ENCODE measurements around the gene PSMD11. TPM values are rescaled to one million over a fixed set of nuclear protein-coding genes. Genes with fewer than 3 reads are reported as not detected.

Gene PSMD11
- total and polyA plus RNA-seq, 2 donors (not counting 3 experiments of a cell fraction or from before 2014, with no cell fraction given): 59.4 to 153 TPM

GRCh38 chr17:32525122-32525521 lies 80.8 kb downstream of the PSMD11 start:
- dilution Hi-C loops (cut with MboI; ENCODE audit: extremely low pct_ligation_motif_present, low sequenced_read_pairs): no loop called here
- no peak overlapping the region for H3K27ac ChIP-seq (ENCODE audit: insufficient read depth, low read depth, low read length)
- TF ChIP-seq GATA2 (IDR thresholded peaks at IDR 0.05; ENCODE audit: insufficient read depth, insufficient read length, low read depth, low read length) (no peak), FOS (IDR thresholded peaks at IDR 0.05; ENCODE audit: borderline replicate concordance, insufficient read depth, low read length) (no peak)
- no TSS peak for BruUV-seq (replicated peaks)
- no peak overlapping the region for H3K4me2 ChIP-seq (ENCODE audit: insufficient read depth, low read length)
- no peaks in the 10 kb centered on the region for H3K27me3 ChIP-seq (ENCODE audit: control insufficient read depth in 2 of 2, insufficient read depth in 2 of 2, low read length in 2 of 2)
- no peak overlapping the region for H3K9ac ChIP-seq (replicated peaks; ENCODE audit: extremely low read depth, insufficient read depth, low read length)
- H3K4me1 ChIP-seq (ENCODE audit: control insufficient read depth, extremely low read depth, insufficient read depth, low read length): peaks cover 8% of the 10 kb centered on the region
- ChIA-PET CTCF (no interaction called here), POLR2A (interaction anchor here (0.7 kb wide), 1 partner anchor 480 kb away, joined by 6 read pairs; no protein-coding TSS in a partner anchor)
- no peak overlapping the region for H2AFZ ChIP-seq (ENCODE audit: low read depth, low read length)
- H4K20me1 ChIP-seq (replicated peaks; ENCODE audit: control insufficient read depth, extremely low read depth, insufficient read depth, low read length): no peaks in the 10 kb centered on the region
- H3K9me3 ChIP-seq (replicated peaks; ENCODE audit: control insufficient read depth, insufficient read depth, low read length): no peaks in the 10 kb centered on the region
- H3K79me2 ChIP-seq (ENCODE audit: control insufficient read depth, insufficient read depth, low read length): no peaks in the 10 kb centered on the region
- DNase-seq (ENCODE audit: low read depth, low spot score): no peak
- no peaks in the 10 kb centered on the region for H3K9me1 ChIP-seq (replicated peaks; ENCODE audit: control insufficient read depth, extremely low read depth, insufficient read depth, low read length)
- no peak overlapping the region for H3K4me3 ChIP-seq (replicated peaks in 1 of 3; ENCODE audit: insufficient read depth in 1 of 3, low read depth in 1 of 3, low read length in 3 of 3)
- no peaks in the 10 kb centered on the region for H3K36me3 ChIP-seq (ENCODE audit: control insufficient read depth in 2 of 2, extremely low read depth in 1 of 2, insufficient read depth in 2 of 2, low read length in 2 of 2)
- FAIRE-seq: no peak
- intact Hi-C loops (cut with micrococcal nuclease): no loop called here

GRCh38 chr17:32527146-32527545 lies 82.8 kb downstream of the PSMD11 start:
- no peak for FAIRE-seq
- no peaks in the 10 kb centered on the region for H3K9me1 ChIP-seq (replicated peaks; ENCODE audit: control insufficient read depth, extremely low read depth, insufficient read depth, low read length)
- H3K36me3 ChIP-seq (ENCODE audit: control insufficient read depth in 2 of 2, extremely low read depth in 1 of 2, insufficient read depth in 2 of 2, low read length in 2 of 2): no peaks in the 10 kb centered on the region
- no peaks in the 10 kb centered on the region for H3K79me2 ChIP-seq (ENCODE audit: control insufficient read depth, insufficient read depth, low read length)
- H4K20me1 ChIP-seq (replicated peaks; ENCODE audit: control insufficient read depth, extremely low read depth, insufficient read depth, low read length): no peaks in the 10 kb centered on the region
- no peak overlapping the region for H3K4me2 ChIP-seq (ENCODE audit: insufficient read depth, low read length)
- ChIA-PET CTCF (no interaction called here), POLR2A (no interaction called here)
- H2AFZ ChIP-seq (ENCODE audit: low read depth, low read length): no peak overlapping the region
- TF ChIP-seq EZH2 (IDR thresholded peaks at IDR 0.05; ENCODE audit: borderline replicate concordance, low read depth, low read length, severe bottlenecking): no peak
- TF ChIP-seq, protein P1, sequence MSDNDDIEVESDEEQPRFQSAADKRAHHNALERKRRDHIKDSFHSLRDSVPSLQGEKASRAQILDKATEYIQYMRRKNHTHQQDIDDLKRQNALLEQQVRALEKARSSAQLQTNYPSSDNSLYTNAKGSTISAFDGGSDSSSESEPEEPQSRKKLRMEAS (IDR thresholded peaks at IDR 0.05; ENCODE audit: insufficient read depth, insufficient read length): no peak
- TF ChIP-seq, protein P2, sequence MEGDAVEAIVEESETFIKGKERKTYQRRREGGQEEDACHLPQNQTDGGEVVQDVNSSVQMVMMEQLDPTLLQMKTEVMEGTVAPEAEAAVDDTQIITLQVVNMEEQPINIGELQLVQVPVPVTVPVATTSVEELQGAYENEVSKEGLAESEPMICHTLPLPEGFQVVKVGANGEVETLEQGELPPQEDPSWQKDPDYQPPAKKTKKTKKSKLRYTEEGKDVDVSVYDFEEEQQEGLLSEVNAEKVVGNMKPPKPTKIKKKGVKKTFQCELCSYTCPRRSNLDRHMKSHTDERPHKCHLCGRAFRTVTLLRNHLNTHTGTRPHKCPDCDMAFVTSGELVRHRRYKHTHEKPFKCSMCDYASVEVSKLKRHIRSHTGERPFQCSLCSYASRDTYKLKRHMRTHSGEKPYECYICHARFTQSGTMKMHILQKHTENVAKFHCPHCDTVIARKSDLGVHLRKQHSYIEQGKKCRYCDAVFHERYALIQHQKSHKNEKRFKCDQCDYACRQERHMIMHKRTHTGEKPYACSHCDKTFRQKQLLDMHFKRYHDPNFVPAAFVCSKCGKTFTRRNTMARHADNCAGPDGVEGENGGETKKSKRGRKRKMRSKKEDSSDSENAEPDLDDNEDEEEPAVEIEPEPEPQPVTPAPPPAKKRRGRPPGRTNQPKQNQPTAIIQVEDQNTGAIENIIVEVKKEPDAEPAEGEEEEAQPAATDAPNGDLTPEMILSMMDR (IDR thresholded peaks at IDR 0.05; ENCODE audit: extremely low read depth in 1 of 2, insufficient read depth in 1 of 2, low read depth in 1 of 2, low read length in 2 of 2): no peak
- TF ChIP-seq GATA2 (IDR thresholded peaks at IDR 0.05; ENCODE audit: insufficient read depth, insufficient read length, low read depth, low read length): no peak
- TF ChIP-seq POLR2AphosphoS5 (IDR thresholded peaks at IDR 0.05; ENCODE audit: insufficient read depth, low read depth, low read length): no peak
- TF ChIP-seq JUN (IDR thresholded peaks at IDR 0.05; ENCODE audit: borderline replicate concordance, insufficient read depth, insufficient read length, low read depth): no peak
- no peak for TF ChIP-seq MYC (IDR thresholded peaks at IDR 0.05; ENCODE audit: low read depth, low read length)
- TF ChIP-seq POLR2A (IDR thresholded peaks at IDR 0.05; ENCODE audit: low read depth, low read length): no peak
- H3K9ac ChIP-seq (replicated peaks; ENCODE audit: extremely low read depth, insufficient read depth, low read length): no peak overlapping the region
- BruUV-seq (replicated peaks): no TSS peak
- H3K9me3 ChIP-seq (replicated peaks; ENCODE audit: control insufficient read depth, insufficient read depth, low read length): no peaks in the 10 kb centered on the region
- H3K27ac ChIP-seq (ENCODE audit: insufficient read depth, low read depth, low read length): no peak overlapping the region
- no peak for DNase-seq (ENCODE audit: low read depth, low spot score)
- dilution Hi-C loops (cut with MboI; ENCODE audit: extremely low pct_ligation_motif_present, low sequenced_read_pairs) (no loop called here), intact Hi-C loops (cut with micrococcal nuclease) (no loop called here)
- no peak overlapping the region for H3K4me3 ChIP-seq (replicated peaks in 1 of 3; ENCODE audit: insufficient read depth in 1 of 3, low read depth in 1 of 3, low read length in 3 of 3)
- no peaks in the 10 kb centered on the region for H3K27me3 ChIP-seq (ENCODE audit: control insufficient read depth in 2 of 2, insufficient read depth in 2 of 2, low read length in 2 of 2)
- no peaks in the 10 kb centered on the region for H3K4me1 ChIP-seq (ENCODE audit: control insufficient read depth, extremely low read depth, insufficient read depth, low read length)
